Left ventricle myocardium inferior (tissue), 1 donor: ENCODE data around the gene LRRC1. TPM values are rescaled to one million over a fixed set of nuclear protein-coding genes. Genes with fewer than 3 reads are reported as not detected.

Source experiments
- DNase-seq: peaks from one replicate; pipeline ENCODE4 v3.0.0-alpha.2; 2020
- H3K27ac ChIP-seq: fragments of 200-600 bp; replicated peaks from 2 replicates; pipeline ENCODE4 v1.8.0; 2021
- H3K27me3 ChIP-seq: fragments of 200-600 bp; 2 replicates; pipeline ENCODE4 v1.8.0; 2021; ENCODE audit warnings: low read depth
- H3K36me3 ChIP-seq: fragments of 200-600 bp; 2 replicates; pipeline ENCODE4 v1.8.0; 2021
- H3K4me1 ChIP-seq: fragments of 200-600 bp; 2 replicates; pipeline ENCODE4 v1.8.0; 2021
- H3K4me3 ChIP-seq: fragments of 200-600 bp; 2 replicates; pipeline ENCODE4 v1.8.0; 2021; ENCODE audit warnings: mild to moderate bottlenecking, moderate library complexity
- H3K9me3 ChIP-seq: fragments of 200-600 bp; replicated peaks from 2 replicates; pipeline ENCODE4 v1.8.0; 2021
- intact Hi-C: fragments of 100-400 bp; cut with micrococcal nuclease; formaldehyde crosslinking; loops from one replicate; pipeline ENCODE4 v1.11.0; 2022
- total RNA-seq: library from RNA; stranded (reverse); fragmentation: NEBNext Ultra II Directional; extraction: Animal tissue kit (Norgen Biotek cat#: 25700); gene quantifications from one replicate; pipeline ENCODE4 v1.2.1, GENCODE V29; 2021
- TF ChIP-seq, protein P1 (sequence below): fragments of 200-600 bp; IDR thresholded peaks from 2 replicates; pipeline ENCODE4 v1.8.0; 2021; ENCODE audit warnings: antibody characterized with exemption, mild to moderate bottlenecking, borderline replicate concordance
- donor health status: DM: no; HTN: yes; CAD: no; lungs with severe emphysema.

LRRC1 gene
- total RNA-seq, 1 donor from 2014 or later, result 2.7 TPM

GRCh38 chr6:53920881-53921280 lies 126.1 kb downstream of the LRRC1 start:
- Histone ChIP-seq H3K36me3 (no peaks in the 10 kb centered on the region), H3K4me1 (no peaks in the 10 kb centered on the region), H3K9me3 (no peaks in the 10 kb centered on the region), H3K4me3 (no peak overlapping the region), H3K27ac (no peak overlapping the region), H3K27me3 (no peaks in the 10 kb centered on the region)
- intact Hi-C loops, result loop anchor here (10.0 kb wide), 1 partner anchor 126 kb away; the partner anchor contains the start of gene LRRC1
- no peak for DNase-seq
- TF ChIP-seq, protein P1, sequence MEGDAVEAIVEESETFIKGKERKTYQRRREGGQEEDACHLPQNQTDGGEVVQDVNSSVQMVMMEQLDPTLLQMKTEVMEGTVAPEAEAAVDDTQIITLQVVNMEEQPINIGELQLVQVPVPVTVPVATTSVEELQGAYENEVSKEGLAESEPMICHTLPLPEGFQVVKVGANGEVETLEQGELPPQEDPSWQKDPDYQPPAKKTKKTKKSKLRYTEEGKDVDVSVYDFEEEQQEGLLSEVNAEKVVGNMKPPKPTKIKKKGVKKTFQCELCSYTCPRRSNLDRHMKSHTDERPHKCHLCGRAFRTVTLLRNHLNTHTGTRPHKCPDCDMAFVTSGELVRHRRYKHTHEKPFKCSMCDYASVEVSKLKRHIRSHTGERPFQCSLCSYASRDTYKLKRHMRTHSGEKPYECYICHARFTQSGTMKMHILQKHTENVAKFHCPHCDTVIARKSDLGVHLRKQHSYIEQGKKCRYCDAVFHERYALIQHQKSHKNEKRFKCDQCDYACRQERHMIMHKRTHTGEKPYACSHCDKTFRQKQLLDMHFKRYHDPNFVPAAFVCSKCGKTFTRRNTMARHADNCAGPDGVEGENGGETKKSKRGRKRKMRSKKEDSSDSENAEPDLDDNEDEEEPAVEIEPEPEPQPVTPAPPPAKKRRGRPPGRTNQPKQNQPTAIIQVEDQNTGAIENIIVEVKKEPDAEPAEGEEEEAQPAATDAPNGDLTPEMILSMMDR, result no peak

DNA sequence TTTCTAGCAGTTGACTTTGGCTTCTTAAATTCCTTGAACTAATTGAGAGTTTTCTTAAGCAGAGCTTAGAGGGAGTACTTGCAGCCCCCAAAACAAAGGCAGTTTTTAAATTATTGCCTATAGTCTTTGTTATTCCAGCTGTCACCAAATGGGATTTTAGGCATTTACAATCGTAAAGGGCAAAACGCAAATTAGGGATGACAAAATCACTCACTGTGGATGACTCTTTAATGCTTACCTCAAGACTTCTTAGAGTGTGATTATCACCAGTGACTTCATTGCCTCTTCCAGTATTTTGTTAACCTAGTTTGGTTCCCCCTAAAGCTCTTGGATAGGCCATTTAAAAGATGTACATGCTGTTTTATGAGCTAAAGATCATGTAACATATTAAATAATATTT lies 126.8 kb downstream of the LRRC1 start:
- intact Hi-C loops, result loop anchor here (10.0 kb wide), 1 partner anchor 127 kb away; the partner anchor contains the start of gene LRRC1
- TF ChIP-seq, protein P1, result no peak

DNA sequence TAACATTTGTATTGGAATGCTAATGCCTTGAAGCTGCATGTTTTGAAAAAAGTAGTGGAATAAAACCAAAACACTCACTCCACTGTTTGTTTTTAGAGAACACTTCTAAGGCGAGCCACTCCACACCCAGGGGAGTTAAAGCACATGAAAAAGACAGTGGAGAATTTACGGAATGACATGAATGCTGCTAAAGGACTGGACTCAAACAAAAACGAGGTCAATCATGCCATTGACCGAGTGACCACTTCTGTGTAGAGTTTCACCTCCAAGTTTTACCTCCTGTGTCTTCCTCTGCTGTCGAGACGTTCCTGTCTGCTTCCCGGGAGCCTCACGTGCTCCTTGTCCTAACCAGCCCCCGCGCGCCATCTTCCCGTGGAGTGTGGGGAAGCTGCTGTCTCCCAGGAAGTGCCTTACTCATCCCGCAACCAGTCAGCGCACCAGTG lies 127.8 kb downstream of the LRRC1 start:
- Histone ChIP-seq H3K4me3 (no peak overlapping the region), H3K27ac (no peak overlapping the region), H3K27me3 (no peaks in the 10 kb centered on the region), H3K4me1 (peaks cover 16% of the 10 kb centered on the region), H3K9me3 (no peaks in the 10 kb centered on the region), H3K36me3 (no peaks in the 10 kb centered on the region)
- DNase-seq, result no peak
- TF ChIP-seq, protein P1, result no peak
- intact Hi-C loops, result loop anchor here (10.0 kb wide), 1 partner anchor 128 kb away; the partner anchor contains the start of gene LRRC1

More for the DNA sequence above, 126.8 kb downstream of the LRRC1 start:
- Histone ChIP-seq H3K9me3 (no peaks in the 10 kb centered on the region), H3K27me3 (no peaks in the 10 kb centered on the region), H3K4me1 (peaks cover 6% of the 10 kb centered on the region), H3K27ac (no peak overlapping the region), H3K4me3 (no peak overlapping the region), H3K36me3 (no peaks in the 10 kb centered on the region)
- no peak for DNase-seq

GRCh38 chr6:53924277-53924676 lies 129.5 kb downstream of the LRRC1 start:
- peaks cover 32% of the 10 kb centered on the region for H3K4me1 ChIP-seq
- H3K36me3 ChIP-seq, result no peaks in the 10 kb centered on the region
- no peak for DNase-seq
- no peak overlapping the region for H3K27ac ChIP-seq
- TF ChIP-seq, protein P1, result no peak
- H3K9me3 ChIP-seq, result no peaks in the 10 kb centered on the region
- intact Hi-C loops, result loop anchor here (10.0 kb wide), 1 partner anchor 129 kb away; the partner anchor contains the start of gene LRRC1
- no peaks in the 10 kb centered on the region for H3K27me3 ChIP-seq
- no peak overlapping the region for H3K4me3 ChIP-seq

- Histone ChIP-seq H3K4me1 (peaks cover 38% of the 10 kb centered on the region), H3K27me3 (no peaks in the 10 kb centered on the region), H3K4me3 (no peak overlapping the region), H3K27ac (no peak overlapping the region), H3K9me3 (no peaks in the 10 kb centered on the region), H3K36me3 (no peaks in the 10 kb centered on the region)
- no peak for DNase-seq
- TF ChIP-seq, protein P1, result no peak
- intact Hi-C loops, result loop anchor here (10.0 kb wide), 1 partner anchor 130 kb away; the partner anchor contains the start of gene LRRC1
Measured at GRCh38 chr6:53924821-53925422, 130.1 kb downstream of the LRRC1 start.
